Neural progenitor cell (in vitro differentiated cells): ENCODE results near the gene CCDC180. TPM values are rescaled to one million over a fixed set of nuclear protein-coding genes. Genes with fewer than 3 reads are reported as not detected.

ENCODE experiments used
- DNase-seq: peaks from one replicate; pipeline ENCODE4 v3.0.0-alpha.2; 2016; ENCODE audit warnings: low spot score
- H2AFZ ChIP-seq: fragments of 200-600 bp; sonication (generic); replicated peaks from 2 replicates; pipeline ENCODE4 v1.6.1; 2016; ENCODE audit warnings: antibody characterized with exemption
- H3F3A ChIP-seq: fragments of 200-600 bp; sonication (generic); 2 replicates; pipeline ENCODE4 v1.6.1; 2016; ENCODE audit warnings: antibody characterized with exemption, low read depth
- H3K27ac ChIP-seq: fragments of 200-600 bp; sonication (generic); 2 replicates; pipeline ENCODE4 v1.5.1; 2016; ENCODE audit warnings: mild to moderate bottlenecking
- H3K27me3 ChIP-seq: fragments of 200-600 bp; sonication (generic); 2 replicates; pipeline ENCODE4 v1.6.1; 2016; ENCODE audit warnings: mild to moderate bottlenecking, moderate library complexity
- H3K36me3 ChIP-seq: fragments of 200-600 bp; sonication (generic); 2 replicates; pipeline ENCODE4 v1.5.1; 2016
- H3K4me1 ChIP-seq: fragments of 200-600 bp; sonication (generic); 2 replicates; pipeline ENCODE4 v1.6.1; 2016; ENCODE audit warnings: mixed run types
- H3K4me2 ChIP-seq: fragments of 200-600 bp; sonication (generic); 2 replicates; pipeline ENCODE4 v1.6.1; 2016
- H3K4me3 ChIP-seq: fragments of 200-600 bp; sonication (generic); 2 replicates; pipeline ENCODE4 v1.5.1; 2016
- H3K79me2 ChIP-seq: fragments of 200-600 bp; sonication (generic); 2 replicates; pipeline ENCODE4 v1.6.1; 2016; ENCODE audit warnings: low read depth
- H3K9ac ChIP-seq: fragments of 200-600 bp; sonication (generic); 2 replicates; pipeline ENCODE4 v1.6.1; 2016
- H3K9me3 ChIP-seq: fragments of 200-600 bp; sonication (generic); 2 replicates; pipeline ENCODE4 v1.5.1; 2016; ENCODE audit warnings: low read depth
- H4K20me1 ChIP-seq: fragments of 200-600 bp; sonication (generic); 2 replicates; pipeline ENCODE4 v1.6.1; 2016; ENCODE audit warnings: low read depth
- H3K27ac Mint-ChIP-seq: 3 replicates; pipeline ENCODE4 v1.8.0; 2021; ENCODE audit warnings: mixed read lengths
- H3K27me3 Mint-ChIP-seq: 2 replicates; pipeline ENCODE4 v1.8.0; 2022; ENCODE audit warnings: low read depth, mild to moderate bottlenecking, inconsistent platforms, moderate library complexity, mixed read lengths; ENCODE audit not compliant: insufficient read depth
- H3K36me3 Mint-ChIP-seq: 3 replicates; pipeline ENCODE4 v1.8.0; 2021; ENCODE audit warnings: mixed read lengths
- H3K4me1 Mint-ChIP-seq: 3 replicates; pipeline ENCODE4 v1.8.0; 2021; ENCODE audit warnings: mixed read lengths
- H3K4me3 Mint-ChIP-seq: 3 replicates; pipeline ENCODE4 v1.8.0; 2021; ENCODE audit warnings: mild to moderate bottlenecking, moderate library complexity, mixed read lengths
- H3K9me3 Mint-ChIP-seq: 3 replicates; pipeline ENCODE4 v1.8.0; 2020; ENCODE audit warnings: mixed read lengths
- EZH2 ChIP-seq: fragments of 200-600 bp; sonication (generic); IDR thresholded peaks from 2 replicates; pipeline ENCODE4 v1.6.1; 2017; ENCODE audit warnings: antibody characterized with exemption, mild to moderate bottlenecking, moderate library complexity
- EZH2phosphoT487 ChIP-seq: fragments of 200-600 bp; sonication (generic); IDR thresholded peaks from 2 replicates; pipeline ENCODE4 v1.6.1; 2017; ENCODE audit warnings: antibody characterized with exemption
- total RNA-seq: library from RNA; depleted of rRNA; stranded (reverse); fragments of >200 nt; gene quantifications from 2 replicates; pipeline ENCODE4 v1.2.3, GENCODE V29; 2015; ENCODE audit warnings: low replicate concordance
- TF ChIP-seq, protein P1 (sequence below): fragments of 200-600 bp; sonication (generic); IDR thresholded peaks from 2 replicates; pipeline ENCODE4 v1.5.1; 2017; ENCODE audit warnings: antibody characterized with exemption, mild to moderate bottlenecking

The CCDC180 gene
- total RNA-seq, 1 donor from 2014 or later = 2.9 TPM

DNA sequence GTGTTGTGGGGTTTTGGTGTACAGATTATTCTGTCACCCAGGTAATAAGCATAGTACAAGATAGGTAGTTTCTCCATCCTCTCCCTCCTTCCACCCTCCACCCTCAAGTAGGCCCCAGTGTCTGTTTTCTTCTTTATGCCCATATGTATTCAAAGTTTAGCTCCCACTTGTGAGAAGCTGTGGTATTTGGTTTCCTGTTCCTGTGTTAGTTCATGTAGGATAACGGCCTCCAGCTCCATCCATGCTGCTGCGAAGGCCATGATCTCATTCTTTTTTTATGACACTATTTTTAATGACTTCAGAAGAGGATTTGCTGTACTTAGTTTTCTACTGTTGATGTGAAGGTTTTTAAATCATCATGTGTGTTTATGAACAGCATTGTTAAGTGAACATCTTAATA, 11.9 kb downstream of the CCDC180 start:
- H3K9ac ChIP-seq = no peak overlapping the region
- H3K27ac Mint-ChIP-seq = no peak overlapping the region
- no peaks in the 10 kb centered on the region for H3K79me2 ChIP-seq
- H3K27me3 ChIP-seq = no peaks in the 10 kb centered on the region
- H4K20me1 ChIP-seq = no peaks in the 10 kb centered on the region
- no peak overlapping the region for H3K27ac ChIP-seq
- H3F3A ChIP-seq = no peaks in the 10 kb centered on the region
- H2AFZ ChIP-seq = no peak overlapping the region
- no peak overlapping the region for H3K4me3 Mint-ChIP-seq
- no peaks in the 10 kb centered on the region for H3K9me3 Mint-ChIP-seq
- no peak overlapping the region for H3K4me2 ChIP-seq
- peaks cover 2% of the 10 kb centered on the region for H3K4me1 Mint-ChIP-seq
- H3K36me3 ChIP-seq = no peaks in the 10 kb centered on the region
- peaks cover 7% of the 10 kb centered on the region for H3K36me3 Mint-ChIP-seq
- no peak overlapping the region for H3K4me3 ChIP-seq
- no peaks in the 10 kb centered on the region for H3K9me3 ChIP-seq
- no peak for DNase-seq
- TF ChIP-seq, protein P1, sequence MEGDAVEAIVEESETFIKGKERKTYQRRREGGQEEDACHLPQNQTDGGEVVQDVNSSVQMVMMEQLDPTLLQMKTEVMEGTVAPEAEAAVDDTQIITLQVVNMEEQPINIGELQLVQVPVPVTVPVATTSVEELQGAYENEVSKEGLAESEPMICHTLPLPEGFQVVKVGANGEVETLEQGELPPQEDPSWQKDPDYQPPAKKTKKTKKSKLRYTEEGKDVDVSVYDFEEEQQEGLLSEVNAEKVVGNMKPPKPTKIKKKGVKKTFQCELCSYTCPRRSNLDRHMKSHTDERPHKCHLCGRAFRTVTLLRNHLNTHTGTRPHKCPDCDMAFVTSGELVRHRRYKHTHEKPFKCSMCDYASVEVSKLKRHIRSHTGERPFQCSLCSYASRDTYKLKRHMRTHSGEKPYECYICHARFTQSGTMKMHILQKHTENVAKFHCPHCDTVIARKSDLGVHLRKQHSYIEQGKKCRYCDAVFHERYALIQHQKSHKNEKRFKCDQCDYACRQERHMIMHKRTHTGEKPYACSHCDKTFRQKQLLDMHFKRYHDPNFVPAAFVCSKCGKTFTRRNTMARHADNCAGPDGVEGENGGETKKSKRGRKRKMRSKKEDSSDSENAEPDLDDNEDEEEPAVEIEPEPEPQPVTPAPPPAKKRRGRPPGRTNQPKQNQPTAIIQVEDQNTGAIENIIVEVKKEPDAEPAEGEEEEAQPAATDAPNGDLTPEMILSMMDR = no peak
- no peak for TF ChIP-seq EZH2
- no peak for TF ChIP-seq EZH2phosphoT487
- no peaks in the 10 kb centered on the region for H3K4me1 ChIP-seq
- H3K27me3 Mint-ChIP-seq = peaks cover 2% of the 10 kb centered on the region

DNA sequence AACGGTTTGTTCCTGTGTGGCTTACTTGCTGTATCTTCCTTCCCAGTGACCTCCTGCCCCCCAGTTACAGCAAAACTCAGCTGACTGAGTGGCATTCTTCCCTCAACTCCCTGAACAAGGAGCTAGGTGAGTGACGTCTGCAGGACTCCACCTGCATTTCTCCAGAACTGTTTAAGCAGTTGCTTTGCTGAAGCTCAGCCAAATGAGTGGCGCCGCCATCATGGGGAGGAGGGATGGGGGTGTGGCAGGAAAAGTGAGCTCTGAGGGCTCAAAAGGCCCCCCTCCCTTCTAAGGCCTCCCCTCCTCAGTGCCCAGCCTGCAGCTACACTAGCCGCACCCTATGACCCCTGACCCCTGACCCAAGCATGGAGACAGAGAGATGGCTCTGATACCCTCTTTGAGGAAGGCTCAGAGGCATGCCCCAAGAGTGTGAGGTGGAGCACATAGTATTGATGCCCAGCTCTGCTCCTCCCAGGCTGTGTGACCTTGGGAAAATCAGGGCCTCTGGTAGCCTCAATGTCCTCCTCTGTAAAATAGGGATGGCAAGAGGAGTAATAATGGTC, 12.7 kb downstream of the CCDC180 start:
- Mint-ChIP-seq H3K27me3 (peaks cover 5% of the 10 kb centered on the region), H3K9me3 (no peaks in the 10 kb centered on the region), H3K4me1 (peaks cover 2% of the 10 kb centered on the region), H3K4me3 (no peak overlapping the region), H3K36me3 (peaks cover 5% of the 10 kb centered on the region), H3K27ac (no peak overlapping the region)
- Histone ChIP-seq H3K79me2 (no peaks in the 10 kb centered on the region), H3K27ac (no peak overlapping the region), H3K9ac (no peak overlapping the region), H3K27me3 (no peaks in the 10 kb centered on the region), H3K4me1 (no peaks in the 10 kb centered on the region), H4K20me1 (no peaks in the 10 kb centered on the region), H3F3A (no peaks in the 10 kb centered on the region), H2AFZ (no peak overlapping the region), H3K9me3 (no peaks in the 10 kb centered on the region), H3K36me3 (no peaks in the 10 kb centered on the region), H3K4me2 (no peak overlapping the region), H3K4me3 (no peak overlapping the region)
- no peak for TF ChIP-seq EZH2
- no peak for TF ChIP-seq EZH2phosphoT487
- TF ChIP-seq, protein P1 = no peak
- DNase-seq = no peak

DNA sequence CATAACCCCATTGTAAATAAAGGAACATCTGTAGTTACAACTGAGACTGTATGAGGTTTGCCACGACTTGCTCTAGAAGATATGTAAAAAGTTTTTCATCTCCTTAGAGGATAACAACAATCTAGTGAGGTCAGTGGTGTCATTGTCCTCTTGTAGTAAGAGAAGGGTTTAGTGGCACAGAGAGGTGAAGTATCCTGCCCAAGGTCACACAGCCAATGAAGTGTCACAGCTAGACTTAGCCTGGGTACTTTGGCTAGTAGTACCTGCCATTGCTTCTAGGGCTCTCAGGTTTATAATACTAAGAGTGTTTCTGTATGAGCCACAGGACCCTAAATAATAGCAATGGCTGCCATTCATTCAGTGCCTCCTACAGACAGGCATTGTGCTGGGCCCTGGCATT, 13.8 kb downstream of the CCDC180 start:
- no peak for TF ChIP-seq EZH2phosphoT487
- no peak for TF ChIP-seq EZH2
- TF ChIP-seq, protein P1 = no peak
- no peaks in the 10 kb centered on the region for H3F3A ChIP-seq
- no peaks in the 10 kb centered on the region for H3K4me1 ChIP-seq
- H3K27me3 Mint-ChIP-seq = peaks cover 3% of the 10 kb centered on the region
- no peaks in the 10 kb centered on the region for H3K36me3 ChIP-seq
- H3K9me3 Mint-ChIP-seq = no peaks in the 10 kb centered on the region
- H3K4me3 Mint-ChIP-seq = no peak overlapping the region
- no peak overlapping the region for H3K27ac Mint-ChIP-seq
- no peaks in the 10 kb centered on the region for H3K79me2 ChIP-seq
- H3K27me3 ChIP-seq = no peaks in the 10 kb centered on the region
- no peak overlapping the region for H3K4me2 ChIP-seq
- H3K9ac ChIP-seq = no peak overlapping the region
- H3K4me1 Mint-ChIP-seq = peaks cover 2% of the 10 kb centered on the region
- peaks cover 7% of the 10 kb centered on the region for H3K36me3 Mint-ChIP-seq
- no peak for DNase-seq
- no peaks in the 10 kb centered on the region for H4K20me1 ChIP-seq
- no peak overlapping the region for H3K4me3 ChIP-seq
- H2AFZ ChIP-seq = no peak overlapping the region
- no peaks in the 10 kb centered on the region for H3K9me3 ChIP-seq
- H3K27ac ChIP-seq = no peak overlapping the region
